Measurements from ENCODE around the gene CD27.

The CD27 gene

DNA sequence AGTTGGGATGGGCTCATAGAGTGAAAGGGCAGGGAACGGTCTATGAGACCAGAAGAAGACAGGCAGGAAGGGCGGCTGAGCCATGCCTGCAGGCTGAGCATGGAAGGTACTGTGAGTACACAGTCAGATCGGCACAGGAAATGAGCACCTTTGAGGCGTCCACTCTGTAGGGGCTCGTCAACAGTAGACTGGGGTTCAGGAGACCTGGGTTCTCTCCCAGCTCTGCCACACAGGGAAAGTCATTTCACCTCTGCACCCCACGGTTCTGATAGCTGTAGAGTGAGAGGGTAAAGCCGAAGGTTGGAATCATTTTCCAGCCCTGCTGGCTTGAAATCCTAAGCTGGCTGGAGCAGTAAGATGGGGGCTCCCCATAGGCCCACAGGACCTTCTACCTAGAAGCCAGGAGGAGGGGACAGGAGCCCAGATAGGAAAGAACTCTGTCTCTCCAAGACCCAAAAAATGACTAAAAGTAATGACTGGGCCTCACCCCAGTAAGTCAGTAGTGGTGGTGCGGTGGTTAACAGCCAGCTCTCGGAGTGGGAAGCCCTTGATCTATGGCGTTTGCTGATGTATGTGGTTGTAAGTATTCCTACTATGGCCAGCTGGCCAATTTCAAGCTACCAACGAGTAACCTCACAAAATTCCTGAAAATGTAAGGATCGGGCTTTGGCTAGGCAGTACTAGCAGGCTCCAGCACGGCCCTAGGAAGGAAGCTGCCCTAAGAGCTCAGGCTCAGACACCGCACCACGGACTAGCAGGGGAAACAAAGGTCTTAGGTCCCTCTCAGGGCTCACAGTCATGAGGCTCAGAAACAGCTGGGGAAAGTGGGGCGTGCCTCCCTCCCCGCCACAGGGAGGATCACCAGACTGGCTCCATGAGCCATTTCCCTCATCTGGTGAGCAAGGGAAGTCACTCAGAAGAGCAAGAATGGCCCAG lies 10.3 kb upstream of the CD27 start:
- DNase-seq (ENCODE audit: low spot score), result no peak

DNA sequence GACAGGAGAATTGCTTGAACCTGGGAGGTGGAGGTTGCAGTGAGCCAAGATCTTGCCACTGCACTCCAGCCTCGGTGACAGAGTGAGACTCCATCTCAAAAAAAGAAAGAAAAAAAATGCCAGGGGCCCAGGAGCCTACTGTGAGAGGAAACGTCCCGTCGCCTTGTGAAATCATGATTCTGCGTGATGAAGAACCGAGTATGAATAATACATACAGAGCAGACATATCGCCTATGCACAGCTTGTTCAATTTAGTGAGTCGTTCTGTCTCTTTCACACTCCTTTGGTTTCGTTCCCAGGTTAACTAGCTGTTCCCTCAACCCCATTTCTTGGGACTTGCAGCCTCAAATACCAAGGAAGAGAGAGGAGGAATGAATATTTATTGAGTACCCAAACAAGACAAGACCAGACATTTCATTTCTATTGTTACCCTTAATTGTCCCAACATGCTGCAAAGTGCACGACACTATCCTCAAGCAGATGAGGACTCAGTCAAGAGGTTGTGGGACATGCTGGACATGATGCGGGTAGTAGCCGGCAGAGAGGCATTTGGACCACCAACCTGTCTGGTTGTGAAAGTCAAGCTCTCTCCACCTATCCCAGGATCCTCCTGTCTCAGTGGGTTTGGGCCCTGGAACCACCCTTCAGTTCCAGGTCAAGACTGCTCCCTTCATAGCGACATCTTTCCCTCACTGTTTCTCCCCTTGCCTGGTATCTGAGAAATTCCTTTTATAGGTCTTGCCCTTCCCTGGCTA lies 8.6 kb upstream of the CD27 start:
- no peak for DNase-seq (ENCODE audit: low spot score)

DNA sequence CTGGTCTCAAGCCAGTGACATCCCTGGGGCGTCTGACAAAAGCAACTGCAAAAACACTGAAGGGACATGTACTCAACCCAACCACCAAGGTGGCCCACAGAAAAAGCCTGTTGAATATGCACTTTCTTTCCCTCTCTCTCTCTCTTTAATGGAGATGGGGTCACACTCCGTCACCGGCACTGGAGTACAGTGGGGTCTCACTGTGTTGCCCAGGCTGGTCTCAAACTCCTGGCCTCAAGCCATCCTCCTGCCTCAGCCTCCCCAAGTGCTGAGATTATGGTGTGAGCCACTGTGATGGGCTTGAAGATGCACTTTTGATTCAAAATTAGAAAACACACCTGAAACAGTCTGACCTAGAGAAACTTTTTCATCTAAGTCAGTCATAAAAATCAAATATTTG lies 7.2 kb upstream of the CD27 start:
- DNase-seq (ENCODE audit: low spot score), result no peak

DNA sequence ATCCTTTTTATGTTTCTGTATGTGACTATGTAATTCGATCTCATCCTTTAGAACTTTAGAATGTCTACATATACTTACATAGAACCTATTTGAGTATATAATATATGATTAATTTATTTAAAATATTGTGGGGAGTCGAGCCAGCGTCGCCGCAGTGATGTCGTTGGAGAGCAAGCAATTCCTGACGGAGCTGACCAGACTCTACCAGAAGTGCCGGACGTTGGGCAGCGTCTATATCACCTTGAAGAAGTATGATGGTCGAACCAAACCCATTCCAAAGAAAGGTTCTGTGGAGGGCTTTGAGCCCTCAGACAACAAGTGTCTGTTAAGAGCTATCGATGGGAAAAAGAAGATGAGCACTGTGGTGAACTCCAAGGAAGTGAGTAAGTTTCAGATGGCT lies 6.4 kb upstream of the CD27 start:
- DNase-seq (ENCODE audit: low spot score), result no peak

DNA sequence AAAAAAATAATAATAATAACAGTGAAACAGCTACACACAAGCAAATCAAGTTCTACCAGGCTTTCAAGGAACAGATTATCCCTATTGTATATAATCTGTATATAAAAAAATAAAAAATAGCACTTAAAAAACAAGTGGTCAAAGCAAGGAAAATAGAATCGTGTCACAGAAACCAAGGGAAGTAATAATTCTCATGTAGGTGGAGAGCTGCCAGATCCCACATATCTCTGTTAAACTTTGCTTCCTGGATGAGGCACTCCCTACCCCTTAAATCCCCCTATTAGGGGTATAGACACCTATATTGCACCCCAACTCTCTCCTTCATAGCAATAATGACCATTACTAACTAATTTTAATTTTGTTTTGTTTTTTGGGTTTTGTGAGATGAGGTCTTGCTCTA lies 4.4 kb upstream of the CD27 start:
- DNase-seq (ENCODE audit: low spot score), result no peak

DNA sequence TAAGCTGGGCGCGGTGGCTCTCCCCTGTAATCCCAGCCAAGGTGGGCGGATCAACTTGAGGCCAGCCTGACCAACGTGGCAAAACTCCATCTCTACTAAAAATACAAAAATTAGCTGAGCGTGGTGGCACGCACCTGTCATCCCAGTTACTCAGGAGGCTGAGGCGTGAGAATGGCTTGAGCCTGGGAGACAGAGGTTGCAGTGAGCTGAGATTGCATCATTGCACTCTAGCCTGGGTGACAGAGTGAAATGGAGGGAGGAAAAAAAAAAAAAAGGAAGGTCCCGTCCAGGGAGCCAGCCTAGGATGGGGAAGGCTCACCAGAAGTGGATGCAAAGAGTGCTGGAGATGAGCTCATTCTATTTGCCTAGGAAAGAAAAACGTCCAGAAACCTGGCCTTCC lies 1.9 kb upstream of the CD27 start:
- DNase-seq (ENCODE audit: low spot score), result no peak

DNA sequence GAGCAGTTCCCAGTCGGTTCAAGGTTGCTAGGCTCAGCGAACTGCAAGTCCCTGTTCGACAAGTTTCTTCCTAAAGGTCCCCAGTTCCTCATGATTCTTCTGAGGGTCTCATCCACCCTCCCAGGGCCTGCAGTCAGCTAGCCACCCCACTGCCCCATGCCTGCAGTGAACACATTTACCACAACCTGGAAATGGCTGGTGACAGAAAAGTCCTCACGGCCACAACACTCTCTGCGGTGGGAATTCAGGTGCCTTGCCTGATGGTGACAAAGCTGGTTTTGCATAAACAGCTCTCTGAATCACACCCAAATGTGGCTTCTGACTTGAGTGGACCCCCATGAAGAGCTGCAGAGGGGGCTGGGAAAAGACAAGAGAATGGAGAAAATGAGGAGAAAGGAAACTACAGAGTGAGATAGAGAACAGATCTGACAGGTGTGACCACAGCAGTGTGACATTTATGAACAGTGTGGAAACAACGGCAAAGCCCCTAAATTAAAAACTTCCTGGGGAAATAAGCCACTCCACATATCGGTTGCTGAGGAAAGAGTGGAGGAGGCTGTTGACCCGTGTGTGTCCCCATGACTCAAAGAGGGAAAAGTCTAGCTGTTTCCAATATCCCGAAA lies 1.3 kb upstream of the CD27 start:
- DNase-seq (ENCODE audit: low spot score), result no peak

DNA sequence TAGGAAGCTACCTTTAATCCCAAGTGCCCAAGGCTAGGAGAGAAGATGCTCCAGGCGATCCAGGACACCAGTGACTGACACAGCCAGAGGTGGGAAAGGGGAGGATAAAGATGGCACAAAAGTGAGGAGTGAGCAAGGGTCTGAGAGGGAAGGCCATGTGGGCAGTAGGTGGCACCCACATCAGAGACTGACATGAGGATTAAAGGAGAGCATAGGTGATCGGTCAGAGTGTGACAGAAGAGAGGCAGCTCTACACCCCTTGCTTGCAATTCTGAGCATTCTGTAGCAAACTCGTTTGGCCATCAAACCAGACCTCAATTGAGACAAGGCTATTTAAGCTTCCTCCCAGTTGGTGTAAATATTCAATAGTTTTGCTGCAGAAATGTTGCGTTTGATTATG lies 724 bp upstream of the CD27 start:
- DNase-seq (ENCODE audit: low spot score), result no peak

DNA sequence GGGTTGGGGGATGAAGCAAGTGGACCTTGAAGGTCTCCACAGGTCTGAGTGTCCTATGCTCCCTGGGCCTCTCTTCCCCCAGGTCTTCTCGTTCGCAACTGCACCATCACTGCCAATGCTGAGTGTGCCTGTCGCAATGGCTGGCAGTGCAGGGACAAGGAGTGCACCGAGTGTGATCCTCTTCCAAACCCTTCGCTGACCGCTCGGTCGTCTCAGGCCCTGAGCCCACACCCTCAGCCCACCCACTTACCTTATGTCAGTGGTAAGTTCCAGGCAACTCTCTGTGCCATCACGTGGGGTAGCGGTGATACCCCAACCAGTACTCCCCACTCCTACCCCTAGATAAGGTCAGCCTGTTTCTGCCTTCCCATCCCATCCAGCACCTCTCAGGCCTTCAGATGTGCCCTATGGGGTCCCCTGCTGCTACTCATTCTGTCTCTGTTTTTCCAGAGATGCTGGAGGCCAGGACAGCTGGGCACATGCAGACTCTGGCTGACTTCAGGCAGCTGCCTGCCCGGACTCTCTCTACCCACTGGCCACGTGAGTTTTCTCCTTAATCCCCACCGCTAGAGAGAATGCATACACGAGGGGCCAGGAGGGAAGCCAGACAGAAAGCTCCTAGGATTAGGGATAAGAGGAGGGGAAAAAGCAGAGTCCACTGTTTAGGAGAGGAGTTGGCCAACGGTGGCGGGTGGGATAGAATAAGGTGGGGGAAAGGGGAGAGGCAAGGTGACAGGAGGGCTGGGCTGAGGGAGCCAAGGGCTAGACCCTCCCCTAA lies 5.5 kb downstream of the CD27 start:
- no peak for DNase-seq (ENCODE audit: low spot score)

DNA sequence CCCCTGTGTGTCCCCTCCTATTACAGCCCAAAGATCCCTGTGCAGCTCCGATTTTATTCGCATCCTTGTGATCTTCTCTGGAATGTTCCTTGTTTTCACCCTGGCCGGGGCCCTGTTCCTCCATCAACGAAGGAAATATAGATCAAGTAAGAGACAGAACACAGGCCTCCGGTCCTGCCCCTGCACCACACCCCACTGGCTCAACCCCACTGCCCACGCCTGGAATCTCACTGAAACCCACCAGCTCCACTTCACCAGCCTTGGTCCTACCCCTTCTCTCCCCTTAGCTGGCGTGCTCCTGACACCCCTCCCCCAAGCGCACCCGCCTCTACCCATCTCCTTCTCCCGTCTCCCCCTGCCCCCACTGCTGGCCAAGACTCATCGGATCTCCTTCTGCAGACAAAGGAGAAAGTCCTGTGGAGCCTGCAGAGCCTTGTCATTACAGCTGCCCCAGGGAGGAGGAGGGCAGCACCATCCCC lies 6.2 kb downstream of the CD27 start:
- DNase-seq (ENCODE audit: low spot score), result peak; percentile 55

DNA sequence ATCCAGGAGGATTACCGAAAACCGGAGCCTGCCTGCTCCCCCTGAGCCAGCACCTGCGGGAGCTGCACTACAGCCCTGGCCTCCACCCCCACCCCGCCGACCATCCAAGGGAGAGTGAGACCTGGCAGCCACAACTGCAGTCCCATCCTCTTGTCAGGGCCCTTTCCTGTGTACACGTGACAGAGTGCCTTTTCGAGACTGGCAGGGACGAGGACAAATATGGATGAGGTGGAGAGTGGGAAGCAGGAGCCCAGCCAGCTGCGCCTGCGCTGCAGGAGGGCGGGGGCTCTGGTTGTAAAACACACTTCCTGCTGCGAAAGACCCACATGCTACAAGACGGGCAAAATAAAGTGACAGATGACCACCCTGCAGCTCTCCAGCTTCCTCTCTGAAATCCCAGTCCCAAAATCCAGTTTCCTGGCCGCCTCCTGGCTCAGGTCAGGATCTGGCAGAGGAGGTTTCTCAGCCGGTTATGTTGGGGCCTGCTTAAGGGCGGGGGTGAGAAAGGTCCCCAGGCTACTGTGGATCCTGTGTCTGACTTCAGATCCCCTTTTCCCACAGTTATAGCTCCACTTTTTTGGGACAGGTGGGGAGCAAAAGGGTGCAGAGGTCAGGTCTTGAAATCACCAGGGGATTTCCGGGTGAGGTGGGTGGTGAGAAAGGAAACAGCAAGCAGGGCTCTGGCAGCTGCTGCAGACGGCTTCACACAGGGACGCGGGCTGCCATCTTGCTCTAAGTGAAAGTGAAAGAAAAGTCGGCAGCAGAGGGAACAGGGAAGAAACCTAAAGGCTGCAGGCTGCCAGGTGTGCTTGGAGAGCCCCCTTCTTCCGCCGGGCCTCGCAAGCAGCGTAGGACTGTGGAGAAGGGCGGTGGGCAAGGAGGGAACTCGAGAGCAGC lies 6.8 kb downstream of the CD27 start, which contains the start of gene TAPBPL:
TAPBPL (plus strand) TSS at position 695 of the 897 bp plus-strand sequence. CDS start 207 bp downstream, outside the sequence.
- peak; percentile 93 for DNase-seq (ENCODE audit: low spot score)

DNA sequence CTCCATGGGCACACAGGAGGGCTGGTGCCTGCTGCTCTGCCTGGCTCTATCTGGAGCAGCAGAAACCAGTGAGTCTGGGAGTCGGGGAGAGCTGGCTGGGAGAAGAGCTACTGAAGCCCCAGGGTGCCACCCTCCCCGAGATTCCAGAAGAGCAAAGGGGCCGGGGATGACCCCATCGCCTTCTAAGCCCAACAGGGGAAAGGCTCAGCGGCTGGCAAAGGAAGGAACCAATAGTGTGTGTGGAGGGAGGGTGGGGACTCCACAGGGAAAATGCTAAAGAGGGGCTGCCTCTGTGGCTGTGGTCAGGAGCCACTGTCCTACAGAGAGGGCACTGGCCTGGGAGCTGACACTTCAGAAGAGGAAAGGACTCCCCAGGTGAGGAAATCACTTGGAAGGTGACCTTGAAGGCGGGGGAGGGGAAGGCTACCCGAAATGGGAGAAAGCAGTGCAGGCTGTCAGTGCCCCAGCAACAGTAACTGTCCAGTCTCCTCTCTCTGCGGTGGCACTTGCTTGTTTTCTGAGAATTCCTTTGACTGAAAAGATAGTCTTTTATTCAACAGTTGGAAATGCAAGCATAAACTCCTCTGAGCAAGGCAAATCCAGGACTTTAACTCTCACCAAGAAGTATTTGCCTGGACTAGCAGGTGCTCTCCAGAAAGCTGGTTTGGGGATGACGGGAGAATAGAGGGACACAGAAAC lies 7.6 kb downstream of the CD27 start:
- DNase-seq (ENCODE audit: low spot score), result peak; percentile 39

DNA sequence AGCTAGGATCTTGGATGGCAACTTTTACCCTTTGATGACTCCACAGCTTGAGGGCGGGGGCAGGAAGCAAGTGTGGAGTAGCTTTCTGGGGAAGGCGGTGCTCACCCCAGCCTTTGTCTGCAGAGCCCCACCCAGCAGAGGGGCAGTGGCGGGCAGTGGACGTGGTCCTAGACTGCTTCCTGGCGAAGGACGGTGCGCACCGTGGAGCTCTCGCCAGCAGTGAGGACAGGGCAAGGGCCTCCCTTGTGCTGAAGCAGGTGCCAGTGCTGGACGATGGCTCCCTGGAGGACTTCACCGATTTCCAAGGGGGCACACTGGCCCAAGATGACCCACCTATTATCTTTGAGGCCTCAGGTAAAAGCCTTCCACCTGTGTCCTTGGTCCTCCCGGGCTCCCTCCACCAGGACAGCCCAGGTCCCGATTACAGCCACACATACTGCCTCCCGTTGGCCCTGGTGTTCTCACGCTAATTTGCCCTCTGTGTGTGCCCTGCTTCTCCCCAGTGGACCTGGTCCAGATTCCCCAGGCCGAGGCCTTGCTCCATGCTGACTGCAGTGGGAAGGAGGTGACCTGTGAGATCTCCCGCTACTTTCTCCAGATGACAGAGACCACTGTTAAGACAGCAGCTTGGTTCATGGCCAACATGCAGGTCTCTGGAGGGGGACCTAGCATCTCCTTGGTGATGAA lies 8.3 kb downstream of the CD27 start:
- DNase-seq (ENCODE audit: low spot score), result no peak

DNA sequence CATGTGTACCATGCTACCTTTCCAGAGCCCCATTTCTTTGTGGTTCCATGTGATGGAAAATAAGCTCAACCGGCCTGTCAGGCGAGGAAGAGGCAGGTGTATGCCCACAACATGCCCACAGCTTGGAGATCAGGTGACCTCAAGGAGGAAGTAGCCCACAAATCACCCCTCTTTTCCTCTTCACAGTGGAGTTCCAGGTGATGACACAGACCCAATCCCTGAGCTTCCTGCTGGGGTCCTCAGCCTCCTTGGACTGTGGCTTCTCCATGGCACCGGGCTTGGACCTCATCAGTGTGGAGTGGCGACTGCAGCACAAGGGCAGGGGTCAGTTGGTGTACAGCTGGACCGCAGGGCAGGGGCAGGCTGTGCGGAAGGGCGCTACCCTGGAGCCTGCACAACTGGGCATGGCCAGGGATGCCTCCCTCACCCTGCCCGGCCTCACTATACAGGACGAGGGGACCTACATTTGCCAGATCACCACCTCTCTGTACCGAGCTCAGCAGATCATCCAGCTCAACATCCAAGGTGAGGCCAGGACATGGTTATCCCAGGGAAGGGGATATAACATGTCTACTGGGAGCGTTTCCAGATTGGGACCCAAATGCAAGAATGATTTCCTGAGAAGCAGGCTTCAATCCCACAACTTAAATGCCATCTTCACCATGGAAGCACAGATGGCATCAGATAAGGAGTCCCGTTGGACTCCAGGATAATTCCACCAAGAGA lies 12.6 kb downstream of the CD27 start:
- DNase-seq (ENCODE audit: low spot score), result no peak

DNA sequence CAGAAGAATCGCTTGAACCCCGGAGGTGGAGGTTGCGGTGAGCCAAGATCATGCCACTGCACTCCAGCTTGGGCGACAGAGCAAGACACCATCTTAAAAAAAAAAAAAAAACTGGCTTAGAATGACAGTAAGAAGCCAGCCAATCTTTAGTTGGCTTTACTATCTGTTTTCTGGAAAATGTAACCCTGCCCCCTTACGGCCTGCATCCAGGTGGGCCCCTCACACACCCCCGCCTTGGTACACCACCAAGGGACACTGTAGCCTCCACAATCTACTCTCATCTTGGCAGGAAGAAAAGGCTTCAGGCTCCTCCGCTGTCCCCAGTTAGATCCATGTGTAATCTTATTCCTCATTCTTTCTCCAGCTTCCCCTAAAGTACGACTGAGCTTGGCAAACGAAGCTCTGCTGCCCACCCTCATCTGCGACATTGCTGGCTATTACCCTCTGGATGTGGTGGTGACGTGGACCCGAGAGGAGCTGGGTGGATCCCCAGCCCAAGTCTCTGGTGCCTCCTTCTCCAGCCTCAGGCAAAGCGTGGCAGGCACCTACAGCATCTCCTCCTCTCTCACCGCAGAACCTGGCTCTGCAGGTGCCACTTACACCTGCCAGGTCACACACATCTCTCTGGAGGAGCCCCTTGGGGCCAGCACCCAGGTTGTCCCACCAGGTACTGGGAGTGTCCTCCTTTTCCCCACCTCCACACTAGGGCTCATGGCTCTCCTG lies 13.7 kb downstream of the CD27 start:
- DNase-seq (ENCODE audit: low spot score), result no peak

DNA sequence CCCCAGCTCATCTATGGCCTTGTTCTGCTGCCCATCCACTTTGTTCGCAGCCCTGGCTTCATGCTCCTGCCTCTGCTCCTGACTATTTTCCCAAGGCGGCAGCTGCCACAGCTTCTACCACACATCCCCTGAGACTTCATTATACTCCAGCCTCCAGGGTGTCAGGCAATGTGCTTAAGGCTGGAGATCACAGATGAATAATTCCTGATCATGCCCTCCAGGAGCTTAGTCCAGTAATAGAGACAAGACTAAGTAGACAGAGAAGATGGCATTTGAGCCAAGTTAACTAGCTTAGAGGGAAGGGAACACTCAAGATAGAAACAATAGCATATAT lies 14.2 kb downstream of the CD27 start:
- no peak for DNase-seq (ENCODE audit: low spot score)

DNA sequence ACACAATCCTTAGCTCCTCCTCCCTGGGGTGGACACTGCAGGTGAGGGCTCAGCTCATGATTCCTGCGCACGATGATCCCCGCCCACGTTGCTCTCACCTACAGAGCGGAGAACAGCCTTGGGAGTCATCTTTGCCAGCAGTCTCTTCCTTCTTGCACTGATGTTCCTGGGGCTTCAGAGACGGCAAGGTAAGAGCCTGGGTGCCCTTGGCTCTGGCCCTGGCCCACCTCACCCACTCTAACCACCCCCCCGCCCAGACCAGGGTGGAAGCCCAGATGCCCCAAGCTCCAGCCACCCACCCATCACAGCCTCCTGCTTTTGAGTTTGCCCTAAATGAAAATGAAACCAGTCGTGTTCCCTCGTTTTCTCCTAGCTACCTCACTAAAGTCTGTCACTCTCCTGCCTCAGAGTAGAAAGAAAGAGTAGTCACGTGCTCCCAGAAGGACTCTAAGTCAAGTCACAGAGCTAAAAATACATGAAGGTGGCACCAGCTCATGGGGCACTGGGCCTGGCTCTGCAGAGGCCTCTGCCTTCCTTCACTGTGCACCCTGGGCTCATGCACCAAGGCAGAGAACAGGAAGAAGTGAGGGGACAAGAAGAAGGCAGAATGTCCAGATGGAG lies 16.1 kb downstream of the CD27 start:
- DNase-seq (ENCODE audit: low spot score), result no peak
